ENCODE measurements around the gene SFTPD. TPM values are rescaled to one million over a fixed set of nuclear protein-coding genes. Genes with fewer than 3 reads are reported as not detected.
"Not testable (repeated sequence)": the region's sequence is repeated elsewhere in the genome, so short reads cannot be mapped to it uniquely, and the experiment has no call there.

The SFTPD gene
- total and polyA plus RNA-seq, 12 donors: 0.22 to 2.2 (median 0.79) TPM; not detected in 1

- peaks cover 0 to 15% (median 0%) of the 10 kb centered on the region in 9 donors for H3K36me3 ChIP-seq
- WGBS, 2 donors: 62 to 71% methylated on average over 7 of the region's 7 CpGs
- H3K4me3 ChIP-seq: no peak overlapping the region
- peak overlapping the region in 5 of 10 donors; percentile 11 to 79 (median 70) for H3K27ac ChIP-seq
- intact Hi-C loops (cut with DNase I): loop anchor here in 5 of 10 donors (5.0 to 10.0 kb wide), 4 partner anchors 99 to 364 kb away; partner anchors contain the start of genes NUTM2E (in 4 of the 5) and SFTPA2 (in 3 of the 5)
- H3K4me1 ChIP-seq: peaks cover 0 to 31% (median 15%) of the 10 kb centered on the region in 9 donors
- H3K9me3 ChIP-seq: no peaks in the 10 kb centered on the region
- peaks cover 0 to 16% (median 0%) of the 10 kb centered on the region in 7 donors for H3K27me3 ChIP-seq
- no peak for TF ChIP-seq CTCF (IDR thresholded peaks at IDR 0.05)
- no peak for ATAC-seq
- DNase-seq: peak in 1 of 2 donors; percentile 22
Observed at GRCh38 chr10:79926037-79926436, 22.9 kb downstream of the SFTPD start.

DNA sequence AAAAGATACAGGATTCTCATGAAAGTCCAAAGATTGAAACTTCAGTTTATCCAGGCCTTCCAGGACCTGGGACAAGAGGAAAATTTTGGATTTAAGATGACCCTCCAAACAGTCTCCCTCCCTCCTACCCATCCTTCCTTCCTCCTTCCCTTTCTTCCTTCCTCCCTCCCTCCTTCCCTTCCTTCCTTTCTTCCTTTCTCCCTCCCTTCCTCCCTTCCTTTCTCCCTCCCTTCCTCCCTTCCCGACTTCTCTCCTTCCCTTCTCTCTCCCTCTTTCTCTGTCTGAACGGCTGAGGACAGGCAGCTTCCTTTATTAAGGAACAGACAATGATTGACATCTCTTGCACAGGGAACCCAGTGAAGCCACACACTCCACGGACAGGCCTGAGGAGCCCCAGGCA is 23.3 kb downstream of the SFTPD start:
- intact Hi-C loops (cut with DNase I): loop anchor here in 5 of 10 donors (5.0 to 10.0 kb wide), 4 partner anchors 98 to 363 kb away; partner anchors contain the start of genes NUTM2E (in 4 of the 5) and SFTPA2 (in 3 of the 5)
- WGBS, 2 donors: 29 to 35% methylated on average over 3 of the region's 3 CpGs
- Histone ChIP-seq H3K27ac (peak overlapping the region in 1 of 10 donors; percentile 11), H3K36me3 (peaks cover 0 to 18% (median 0%) of the 10 kb centered on the region in 9 donors), H3K9me3 (no peaks in the 10 kb centered on the region), H3K27me3 (peaks cover 0 to 12% (median 0%) of the 10 kb centered on the region in 7 donors), H3K4me1 (peaks cover 0 to 31% (median 15%) of the 10 kb centered on the region in 9 donors), H3K4me3 (no peak overlapping the region)
- ATAC-seq: no peak
- DNase-seq: no peak
- no peak for TF ChIP-seq CTCF (IDR thresholded peaks at IDR 0.05)

- Histone ChIP-seq H3K27me3 (no peaks in the 10 kb centered on the region), H3K36me3 (peaks cover 0 to 18% (median 0%) of the 10 kb centered on the region in 9 donors), H3K4me3 (no peak overlapping the region), H3K9me3 (no peaks in the 10 kb centered on the region), H3K4me1 (peaks cover 0 to 23% (median 12%) of the 10 kb centered on the region in 9 donors), H3K27ac (no peak overlapping the region)
- intact Hi-C loops (cut with DNase I): loop anchor here in 3 of 10 donors (10.0 kb wide), 2 partner anchors 99 to 359 kb away; partner anchors contain the start of genes NUTM2E (in 3 of the 3) and SFTPA2 (in 1 of the 3)
- ATAC-seq: no peak
- TF ChIP-seq CTCF (IDR thresholded peaks at IDR 0.05): no peak
- 96 to 97% methylated on average over 8 of the region's 8 CpGs for WGBS, 2 donors
- no peak for DNase-seq
Observed at GRCh38 chr10:79923669-79924068, 25.2 kb downstream of the SFTPD start.

DNA sequence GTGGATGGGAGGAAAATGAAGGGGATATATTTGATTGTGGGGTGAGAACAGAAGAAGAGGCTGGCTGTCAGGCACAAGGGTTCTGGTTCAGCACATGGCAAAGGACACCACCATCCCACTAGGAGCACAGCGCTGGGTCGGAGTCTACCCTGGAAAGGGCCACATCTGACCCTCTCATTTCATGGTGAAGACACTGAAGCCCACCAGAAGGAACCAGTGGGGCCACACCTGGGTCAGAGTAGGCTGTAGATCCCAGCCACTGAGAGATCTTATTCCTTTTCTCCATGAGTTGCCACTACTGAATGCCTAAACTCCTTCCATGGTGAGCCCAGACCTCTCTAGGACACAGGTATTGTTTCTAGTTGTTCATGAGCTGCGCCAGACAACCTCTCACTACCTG is 25.8 kb downstream of the SFTPD start:
- intact Hi-C loops (cut with DNase I): loop anchor here in 3 of 10 donors (10.0 kb wide), 2 partner anchors 98 to 358 kb away; partner anchors contain the start of genes NUTM2E (in 3 of the 3) and SFTPA2 (in 1 of the 3)
- Histone ChIP-seq H3K36me3 (peaks cover 0 to 18% (median 0%) of the 10 kb centered on the region in 9 donors), H3K27ac (no peak overlapping the region), H3K4me3 (no peak overlapping the region), H3K4me1 (peaks cover 0 to 23% (median 12%) of the 10 kb centered on the region in 9 donors), H3K9me3 (no peaks in the 10 kb centered on the region), H3K27me3 (no peaks in the 10 kb centered on the region)
- WGBS, 2 donors: 98% methylated on average over 3 of the region's 3 CpGs
- DNase-seq: no peak
- no peak for ATAC-seq
- no peak for TF ChIP-seq CTCF (IDR thresholded peaks at IDR 0.05)

DNA sequence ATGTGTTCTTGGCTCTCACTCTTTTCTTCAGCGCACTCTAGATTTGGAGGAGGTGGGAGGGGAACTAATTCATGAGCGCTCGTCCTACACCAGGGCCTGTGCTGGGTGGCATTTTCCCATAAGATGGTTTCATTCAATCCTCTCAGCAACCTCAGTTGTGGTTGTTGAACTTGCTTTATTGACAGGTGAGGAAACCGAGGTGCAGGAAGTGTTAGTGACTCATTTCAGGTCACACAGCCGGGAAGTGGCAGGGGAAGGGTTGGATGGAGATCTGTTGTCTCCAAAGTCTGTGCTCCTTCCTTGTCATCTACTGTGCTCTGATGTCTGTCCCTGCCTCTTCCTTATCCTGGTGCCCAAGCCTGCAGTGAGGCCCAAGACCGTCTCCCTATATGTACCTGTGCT is 26.9 kb downstream of the SFTPD start:
- not testable (repeated sequence) for H3K9me3 ChIP-seq, H3K4me3 ChIP-seq, ATAC-seq, H3K27me3 ChIP-seq, H3K27ac ChIP-seq, DNase-seq
- WGBS, 2 donors: 85 to 88% methylated on average over 6 of the region's 6 CpGs
- Histone ChIP-seq H3K36me3 (peaks cover 0 to 18% (median 0%) of the 10 kb centered on the region in 9 donors), H3K4me1 (peaks cover 0 to 13% (median 11%) of the 10 kb centered on the region in 9 donors)
- intact Hi-C loops (cut with DNase I): loop anchor here in 3 of 10 donors (10.0 kb wide), 2 partner anchors 97 to 357 kb away; partner anchors contain the start of genes NUTM2E (in 3 of the 3) and SFTPA2 (in 1 of the 3)

DNA sequence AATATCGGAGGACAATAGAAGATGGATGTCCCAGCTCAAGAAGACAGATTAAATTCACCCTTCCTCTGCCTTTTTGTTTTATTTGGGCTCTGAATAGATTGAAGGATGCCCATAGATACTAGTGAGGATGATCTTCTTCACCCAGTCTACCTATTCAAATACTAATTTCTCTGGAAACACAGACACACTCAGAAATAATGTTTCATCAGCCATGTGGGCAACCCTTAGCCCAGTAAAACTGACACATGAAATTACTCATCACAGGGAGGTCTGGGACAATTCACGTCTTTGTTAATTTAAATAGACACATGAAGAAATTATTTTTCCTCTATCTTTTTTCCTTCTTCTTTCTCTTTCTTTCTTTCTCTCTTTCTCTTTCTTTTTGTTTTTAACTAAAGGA is 33.1 kb downstream of the SFTPD start:
- ATAC-seq; intact Hi-C loops (cut with DNase I): not testable (repeated sequence)
- WGBS, 2 donors: 93 to 95% methylated on average over 2 of the region's 2 CpGs

More for the DNA sequence above, 33.1 kb downstream of the SFTPD start:
- H3K4me3 ChIP-seq, H3K27me3 ChIP-seq, H3K9me3 ChIP-seq, H3K36me3 ChIP-seq, H3K27ac ChIP-seq, DNase-seq: not testable (repeated sequence)
- H3K4me1 ChIP-seq: peaks cover 0 to 15% (median 0%) of the 10 kb centered on the region in 9 donors
